ENCODE measurements around the gene ISCA1.

- no peak for TF ChIP-seq GATA3 (IDR thresholded peaks at IDR 0.05; ENCODE audit: low read depth, low read length)
- TF ChIP-seq GATA2 (IDR thresholded peaks at IDR 0.05; ENCODE audit: low read depth, low read length) = no peak
Measured at GRCh38 chr9:86275962-86276361, 6.4 kb downstream of the ISCA1 start.
